Gastroesophageal sphincter (tissue), 4 donors: ENCODE results near the gene OR2M5. TPM values are rescaled to one million over a fixed set of nuclear protein-coding genes. Genes with fewer than 3 reads are reported as not detected.

ENCODE experiments used
- ATAC-seq: fragments of 150-250 bp; one replicate; pipeline ENCODE4 v1.9.1; 2016; ENCODE audit warnings: mild to moderate bottlenecking, moderate library complexity
- H3K27ac ChIP-seq, 4 donors: fragments of 200-600 bp; sonication (generic) in 3 of 4; 1 replicate in 3 of 4; 2 replicates in 1 of 4; pipeline ENCODE4 v1.5.1; 2016 to 2019
- H3K27me3 ChIP-seq: fragments of 200-600 bp; sonication (generic); one replicate; pipeline ENCODE4 v1.5.1; 2019
- H3K36me3 ChIP-seq, 2 donors: fragments of 200-600 bp; sonication (generic); one replicate each; pipeline ENCODE4 v1.5.1; 2019; ENCODE audit warnings: control low read depth in 1 of 2
- H3K4me1 ChIP-seq, 3 donors: fragments of 200-600 bp; sonication (generic); 1 replicate in 2 of 3; 2 replicates in 1 of 3; pipeline ENCODE4 v1.5.1; 2016 to 2019; ENCODE audit warnings: control low read depth in 2 of 3
- H3K4me3 ChIP-seq, 2 donors: fragments of 200-600 bp; sonication (generic); one replicate each; pipeline ENCODE4 v1.5.1; 2019; ENCODE audit warnings: mild to moderate bottlenecking in 1 of 2, moderate library complexity in 1 of 2
- H3K9me3 ChIP-seq, 3 donors: fragments of 200-600 bp; sonication (generic); one replicate each; pipeline ENCODE4 v1.5.1; 2017 to 2019; ENCODE audit warnings: control low read depth in 2 of 3
- CTCF ChIP-seq, 4 experiments: fragments of 200-600 bp in 2 of 4; fragments of 450-650 bp in 2 of 4; sonication (generic) in 1 of 4; IDR thresholded peaks; one replicate each; pipeline ENCODE4 v1.5.1; 2017 to 2019; ENCODE audit warnings: antibody characterized with exemption in 4 of 4, mild to moderate bottlenecking in 2 of 4, moderate library complexity in 2 of 4
- EP300 ChIP-seq: sonication (generic); formaldehyde crosslinking; IDR thresholded peaks from one replicate; pipeline ENCODE4 v1.6.1; 2017; ENCODE audit warnings: antibody characterized with exemption, mild to moderate bottlenecking
- POLR2A ChIP-seq, 2 donors: fragments of 450-650 bp; IDR thresholded peaks; one replicate each; pipeline ENCODE4 v1.6.1; 2017; ENCODE audit warnings: antibody characterized with exemption in 2 of 2, mild to moderate bottlenecking in 2 of 2, moderate library complexity in 1 of 2
- POLR2AphosphoS5 ChIP-seq: sonication (generic); formaldehyde crosslinking; IDR thresholded peaks from one replicate; pipeline ENCODE4 v1.6.1; 2017; ENCODE audit warnings: antibody characterized with exemption
- WGBS, 2 donors: methylation state at CpG; one replicate each; pipeline ENCODE4 v1.1.5; 2018; ENCODE audit warnings: low coverage in 1 of 2; 5-methylcytosine and 5-hydroxymethylcytosine counted together
- total RNA-seq, 4 donors: library from RNA; depleted of rRNA; stranded (reverse); fragments of >200 nt; gene quantifications; one replicate each; pipeline ENCODE4 v1.1.0, GENCODE V29; 2016

OR2M5 gene
- total RNA-seq, 4 donors from 2014 or later: not detected

- Histone ChIP-seq H3K36me3 (no peaks in the 10 kb centered on the region), H3K27me3 (no peaks in the 10 kb centered on the region), H3K4me1 (no peaks in the 10 kb centered on the region), H3K27ac (no peak overlapping the region), H3K9me3 (no peaks in the 10 kb centered on the region), H3K4me3 (no peak overlapping the region)
- no peak for TF ChIP-seq CTCF (IDR thresholded peaks at IDR 0.05)
- TF ChIP-seq POLR2AphosphoS5: no peak
- TF ChIP-seq POLR2A (IDR thresholded peaks at IDR 0.05): no peak
- WGBS, 2 donors: 70 to 80% methylated on average over 1 of the region's 1 CpG
- ATAC-seq: no peak
Observed at GRCh38 chr1:248155927-248156326, 11.0 kb downstream of the OR2M5 start.

GRCh38 chr1:248158758-248159157, 13.8 kb downstream of the OR2M5 start:
- Histone ChIP-seq H3K27ac (no peak overlapping the region), H3K4me3 (no peak overlapping the region), H3K9me3 (no peaks in the 10 kb centered on the region), H3K36me3 (no peaks in the 10 kb centered on the region), H3K4me1 (no peaks in the 10 kb centered on the region), H3K27me3 (no peaks in the 10 kb centered on the region)
- 87 to 95% methylated on average over 4 of the region's 4 CpGs for WGBS, 2 donors
- TF ChIP-seq EP300 (no peak), POLR2A (IDR thresholded peaks at IDR 0.05) (no peak), CTCF (IDR thresholded peaks at IDR 0.05) (no peak), POLR2AphosphoS5 (no peak)
- no peak for ATAC-seq

- WGBS, 2 donors: 60 to 88% methylated on average over 1 to 4 of the region's 12 CpGs
- ATAC-seq: no peak
- no peaks in the 10 kb centered on the region for H3K4me1 ChIP-seq
- no peak overlapping the region for H3K27ac ChIP-seq
- no peaks in the 10 kb centered on the region for H3K27me3 ChIP-seq
- no peak for TF ChIP-seq CTCF (IDR thresholded peaks at IDR 0.05)
- no peak for TF ChIP-seq EP300
- no peak for TF ChIP-seq POLR2A (IDR thresholded peaks at IDR 0.05)
- TF ChIP-seq POLR2AphosphoS5: no peak
- peaks cover 0 to 9% (median 0%) of the 10 kb centered on the region in 3 donors for H3K9me3 ChIP-seq
- no peaks in the 10 kb centered on the region for H3K36me3 ChIP-seq
- no peak overlapping the region for H3K4me3 ChIP-seq
Observed at GRCh38 chr1:248164031-248164430, 19.1 kb downstream of the OR2M5 start.

- Histone ChIP-seq H3K9me3 (peaks cover 0 to 9% (median 0%) of the 10 kb centered on the region in 3 donors), H3K36me3 (no peaks in the 10 kb centered on the region), H3K4me1 (no peaks in the 10 kb centered on the region), H3K27me3 (no peaks in the 10 kb centered on the region), H3K27ac (no peak overlapping the region), H3K4me3 (no peak overlapping the region)
- ATAC-seq: no peak
- 93% methylated on average over 4 of the region's 14 CpGs; no CpG with 5 or more reads in 1 of the 2 donors for WGBS, 2 donors
- TF ChIP-seq POLR2A (IDR thresholded peaks at IDR 0.05): no peak
- no peak for TF ChIP-seq CTCF (IDR thresholded peaks at IDR 0.05)
- TF ChIP-seq EP300: no peak
- no peak for TF ChIP-seq POLR2AphosphoS5
Observed at GRCh38 chr1:248165186-248165585, 20.2 kb downstream of the OR2M5 start.

GRCh38 chr1:248174521-248174920, 29.6 kb downstream of the OR2M5 start, which contains the start of gene OR2M2:
TSS of gene OR2M2 (plus strand) at chr1:248174821. CDS start at chr1:248179986, 5,165 bp downstream.
- no peak for ATAC-seq
- H3K36me3 ChIP-seq: no peaks in the 10 kb centered on the region
- H3K27me3 ChIP-seq: no peaks in the 10 kb centered on the region
- TF ChIP-seq POLR2A (IDR thresholded peaks at IDR 0.05): no peak
- TF ChIP-seq CTCF (IDR thresholded peaks at IDR 0.05): no peak
- TF ChIP-seq POLR2AphosphoS5: no peak
- no peak for TF ChIP-seq EP300
- no peak within 1 kb of the TSS for H3K4me3 ChIP-seq
- no peaks in the 10 kb centered on the region for H3K9me3 ChIP-seq
- H3K27ac ChIP-seq: no peak within 1 kb of the TSS
- no peaks in the 10 kb centered on the region for H3K4me1 ChIP-seq
